ENCODE measurements around the gene SYNPR. TPM values are rescaled to one million over a fixed set of nuclear protein-coding genes. Genes with fewer than 3 reads are reported as not detected.

Gene SYNPR
- total RNA-seq, 1 donor = not detected

DNA sequence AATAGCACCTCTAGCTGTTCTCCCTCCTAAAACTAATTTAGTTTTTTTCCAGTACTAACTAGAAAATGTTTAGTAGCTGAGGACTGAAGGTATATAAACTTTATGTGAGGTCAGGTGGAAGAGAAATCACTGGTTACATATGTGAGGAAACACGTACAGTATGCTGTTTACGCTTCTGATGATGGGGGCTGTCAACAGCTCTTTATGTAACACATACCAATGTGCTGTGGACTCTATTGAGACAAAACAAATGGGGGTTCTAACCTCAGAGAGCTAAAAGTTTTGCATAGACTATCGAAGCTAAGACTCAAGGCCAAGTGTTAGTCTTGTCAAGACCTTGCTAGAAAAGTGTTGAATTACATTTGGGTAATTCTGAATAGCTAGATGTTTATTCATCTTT, 107.5 kb downstream of the SYNPR start:
- H3K4me3 ChIP-seq (ENCODE audit: low read depth, low read length) = no peak overlapping the region
- TF ChIP-seq, protein P1, sequence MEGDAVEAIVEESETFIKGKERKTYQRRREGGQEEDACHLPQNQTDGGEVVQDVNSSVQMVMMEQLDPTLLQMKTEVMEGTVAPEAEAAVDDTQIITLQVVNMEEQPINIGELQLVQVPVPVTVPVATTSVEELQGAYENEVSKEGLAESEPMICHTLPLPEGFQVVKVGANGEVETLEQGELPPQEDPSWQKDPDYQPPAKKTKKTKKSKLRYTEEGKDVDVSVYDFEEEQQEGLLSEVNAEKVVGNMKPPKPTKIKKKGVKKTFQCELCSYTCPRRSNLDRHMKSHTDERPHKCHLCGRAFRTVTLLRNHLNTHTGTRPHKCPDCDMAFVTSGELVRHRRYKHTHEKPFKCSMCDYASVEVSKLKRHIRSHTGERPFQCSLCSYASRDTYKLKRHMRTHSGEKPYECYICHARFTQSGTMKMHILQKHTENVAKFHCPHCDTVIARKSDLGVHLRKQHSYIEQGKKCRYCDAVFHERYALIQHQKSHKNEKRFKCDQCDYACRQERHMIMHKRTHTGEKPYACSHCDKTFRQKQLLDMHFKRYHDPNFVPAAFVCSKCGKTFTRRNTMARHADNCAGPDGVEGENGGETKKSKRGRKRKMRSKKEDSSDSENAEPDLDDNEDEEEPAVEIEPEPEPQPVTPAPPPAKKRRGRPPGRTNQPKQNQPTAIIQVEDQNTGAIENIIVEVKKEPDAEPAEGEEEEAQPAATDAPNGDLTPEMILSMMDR (IDR thresholded peaks at IDR 0.05; ENCODE audit: insufficient read depth, low read length) = no peak

DNA sequence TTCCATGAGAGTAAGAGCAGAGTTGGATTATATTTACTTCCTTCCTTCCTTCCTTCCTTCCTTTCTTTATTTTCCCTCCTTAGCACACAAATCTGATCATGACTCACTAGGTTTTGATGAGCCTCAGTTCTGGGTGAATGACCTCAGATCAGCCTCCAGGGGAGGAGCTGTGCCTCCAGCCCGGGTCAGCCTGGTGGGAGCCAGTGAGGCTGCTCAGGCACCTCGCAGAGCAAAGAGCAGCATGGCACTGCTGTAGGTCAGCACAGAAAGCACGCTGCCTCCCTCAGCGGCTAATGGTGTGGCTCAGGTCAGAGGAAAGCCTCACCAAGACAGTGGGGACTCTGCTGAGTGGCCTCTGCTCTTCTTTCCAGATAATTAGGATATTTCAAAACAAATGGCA, 108.5 kb downstream of the SYNPR start:
- no peak for DNase-seq (ENCODE audit: low read depth)
- H3K4me3 ChIP-seq (ENCODE audit: low read depth, low read length) = no peak overlapping the region
- TF ChIP-seq, protein P1 (IDR thresholded peaks at IDR 0.05; ENCODE audit: insufficient read depth, low read length) = no peak

More for the DNA sequence above, 107.5 kb downstream of the SYNPR start:
- no peak for DNase-seq (ENCODE audit: low read depth)

DNA sequence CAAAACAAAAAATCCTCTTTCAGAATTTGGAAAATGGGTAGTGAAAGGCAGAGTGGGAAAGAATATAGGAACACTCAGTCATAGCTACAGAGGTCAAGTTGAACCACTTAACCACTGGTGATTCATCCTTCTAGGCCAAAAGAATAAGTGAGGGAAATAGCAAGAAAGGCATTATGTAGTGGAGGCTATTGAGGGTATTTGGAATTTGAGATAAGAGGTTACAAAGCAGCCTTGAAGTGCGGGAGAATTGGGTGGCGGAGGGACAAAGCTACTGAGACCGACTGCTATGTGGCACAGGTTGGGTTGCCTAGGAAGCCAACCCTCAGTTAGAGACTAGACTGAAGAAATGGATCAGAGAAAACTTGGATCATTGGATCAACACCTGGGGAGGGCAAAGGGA, 109.5 kb downstream of the SYNPR start:
- DNase-seq (ENCODE audit: low read depth) = peak; percentile 30
- TF ChIP-seq, protein P1 (IDR thresholded peaks at IDR 0.05; ENCODE audit: insufficient read depth, low read length) = no peak
- no peak overlapping the region for H3K4me3 ChIP-seq (ENCODE audit: low read depth, low read length)

DNA sequence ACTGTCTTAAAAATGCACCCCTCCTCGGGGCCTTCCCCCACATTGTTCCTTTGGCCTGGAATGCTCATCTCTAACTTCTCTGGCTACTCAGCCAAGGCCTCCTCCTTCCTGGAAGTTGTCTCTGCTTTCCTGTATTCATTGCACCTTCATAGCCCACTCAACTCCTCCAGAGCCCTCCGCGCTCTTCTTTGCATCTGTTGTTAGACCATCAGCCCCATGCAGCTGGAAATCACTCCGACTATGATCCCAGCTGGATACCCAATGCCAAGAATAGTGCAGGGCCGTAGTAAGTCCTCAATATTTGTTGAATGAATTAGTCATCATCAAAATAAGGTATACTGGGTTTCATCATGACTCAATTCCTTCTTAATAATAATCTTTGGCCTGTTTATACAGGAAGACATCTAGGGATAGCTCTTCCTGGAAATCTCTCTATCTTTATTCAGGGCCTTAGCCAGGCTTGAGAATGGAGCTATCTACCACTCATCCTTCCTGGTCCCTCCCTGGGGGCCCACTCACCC, 112.7 kb downstream of the SYNPR start:
- DNase-seq (ENCODE audit: low read depth) = peak; percentile 24
- TF ChIP-seq, protein P1 (IDR thresholded peaks at IDR 0.05; ENCODE audit: insufficient read depth, low read length) = no peak
- no peak overlapping the region for H3K4me3 ChIP-seq (ENCODE audit: low read depth, low read length)

DNA sequence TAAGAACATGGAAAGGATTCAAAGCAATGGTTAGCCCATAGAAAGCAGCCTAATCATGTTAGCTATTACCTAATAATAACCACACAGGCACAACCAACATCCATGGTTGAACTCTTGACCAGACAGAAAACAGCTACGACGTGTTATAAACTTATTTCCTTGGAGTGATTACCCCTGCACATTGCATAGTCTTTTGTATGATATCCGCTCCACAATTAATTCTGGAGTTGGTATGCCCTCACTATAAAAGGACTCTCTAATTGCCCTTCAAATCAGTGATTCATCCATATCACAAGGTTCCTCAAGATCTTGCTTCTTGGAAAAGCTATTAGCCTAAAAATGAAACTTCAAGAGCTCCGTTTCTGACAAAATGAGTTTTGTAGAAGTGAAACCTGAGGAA, 117.9 kb downstream of the SYNPR start:
- TF ChIP-seq, protein P1 (IDR thresholded peaks at IDR 0.05; ENCODE audit: insufficient read depth, low read length) = no peak
- H3K4me3 ChIP-seq (ENCODE audit: low read depth, low read length) = no peak overlapping the region
- no peak for DNase-seq (ENCODE audit: low read depth)

DNA sequence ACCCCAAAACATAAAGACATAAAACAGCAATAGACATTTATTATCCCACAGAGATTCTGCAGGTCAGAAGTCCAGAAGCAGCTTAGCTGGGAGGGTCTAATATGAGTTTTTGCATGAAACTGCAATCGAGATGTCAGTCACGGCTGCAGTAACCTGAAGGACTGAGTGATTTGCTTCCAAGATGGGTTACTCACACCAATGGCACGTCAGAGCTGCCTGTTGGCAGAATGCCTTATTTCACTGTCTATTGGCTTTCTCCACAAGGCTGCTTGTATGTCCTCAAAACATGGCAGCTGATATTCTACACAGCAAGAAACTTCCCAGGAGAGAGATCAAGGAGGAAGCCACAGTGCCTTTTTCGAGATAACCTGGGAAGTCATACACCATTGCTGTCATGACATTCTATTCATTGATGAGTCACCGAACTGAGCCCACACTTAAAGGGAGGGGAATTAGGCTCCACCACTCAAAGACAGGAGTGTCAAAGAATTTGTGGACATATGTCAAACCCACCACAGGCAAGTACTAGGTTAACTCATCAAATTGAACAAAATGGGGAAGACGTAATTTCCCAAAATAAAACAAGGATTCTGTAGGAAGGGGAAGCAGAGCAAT, 122.2 kb downstream of the SYNPR start:
- DNase-seq (ENCODE audit: low read depth) = peak; percentile 28
- H3K4me3 ChIP-seq (ENCODE audit: low read depth, low read length) = no peak overlapping the region

More for the DNA sequence above, 122.2 kb downstream of the SYNPR start:
- TF ChIP-seq, protein P1 (IDR thresholded peaks at IDR 0.05; ENCODE audit: insufficient read depth, low read length) = no peak
